RWPE1 (cell line): Measurements from ENCODE around the gene MAS1L.

ENCODE experiments used
- CTCF ChIA-PET: fragments of 350-600 bp; sonication (Branson Sonifier 250); formaldehyde crosslinking; extraction: SDS; loops from one replicate; lab custom pipeline; 2021; lab: Yijun Ruan, JAX
- POLR2A ChIA-PET: fragments of 400-600 bp; formaldehyde crosslinking; extraction: SDS; loops from one replicate; lab custom pipeline; 2020; ENCODE audit warnings: antibody characterized with exemption; ENCODE audit not compliant: low non-redundant PET; lab: Yijun Ruan, JAX
- DNase-seq: peaks from one replicate; pipeline ENCODE4 v3.0.0; 2012; ENCODE audit warnings: low spot score
- H3K27ac ChIP-seq: fragments of 450-650 bp; 2 replicates; pipeline ENCODE4 v1.5.1; 2017
- CTCF ChIP-seq: fragments of 450-650 bp; conservative IDR thresholded peaks from 2 replicates; pipeline ENCODE4 v1.5.1; 2017; ENCODE audit warnings: low read depth, mild to moderate bottlenecking

MAS1L gene

GRCh38 chr6:29500594-29500993 lies 12.8 kb upstream of the MAS1L start:
- POLR2A ChIA-PET, result no interaction called here

GRCh38 chr6:29499704-29500103 lies 11.9 kb upstream of the MAS1L start:
- CTCF ChIA-PET, result no interaction called here

More at GRCh38 chr6:29500594-29500993, 12.8 kb upstream of the MAS1L start:
- no peak for TF ChIP-seq CTCF
- no peak for DNase-seq
- CTCF ChIA-PET, result no interaction called here
- H3K27ac ChIP-seq, result no peak overlapping the region

GRCh38 chr6:29496961-29497360 lies 9.2 kb upstream of the MAS1L start:
- CTCF ChIA-PET, result no interaction called here
- no peak for DNase-seq
- no peak overlapping the region for H3K27ac ChIP-seq
- no peak for TF ChIP-seq CTCF
- POLR2A ChIA-PET, result no interaction called here

More at GRCh38 chr6:29499704-29500103, 11.9 kb upstream of the MAS1L start:
- POLR2A ChIA-PET, result no interaction called here
- no peak overlapping the region for H3K27ac ChIP-seq
- TF ChIP-seq CTCF, result no peak
- no peak for DNase-seq

GRCh38 chr6:29495571-29495970 lies 7.8 kb upstream of the MAS1L start:
- ChIA-PET CTCF (no interaction called here), POLR2A (no interaction called here)
- DNase-seq, result no peak
- H3K27ac ChIP-seq, result no peak overlapping the region
- TF ChIP-seq CTCF, result no peak

GRCh38 chr6:29494131-29494530 lies 6.4 kb upstream of the MAS1L start:
- TF ChIP-seq CTCF, result no peak
- ChIA-PET POLR2A (no interaction called here), CTCF (interaction anchor here (0.6 kb wide), 2 partner anchors 21 to 163 kb away, joined by 3 read pairs; no protein-coding TSS in a partner anchor)
- no peak for DNase-seq
- no peak overlapping the region for H3K27ac ChIP-seq

GRCh38 chr6:29493261-29493660 lies 5.5 kb upstream of the MAS1L start:
- ChIA-PET CTCF (no interaction called here), POLR2A (no interaction called here)
- TF ChIP-seq CTCF, result no peak
- no peak overlapping the region for H3K27ac ChIP-seq
- DNase-seq, result no peak
